Omental fat pad (tissue), 4 donors: ENCODE data around the gene PKNOX1. TPM values are rescaled to one million over a fixed set of nuclear protein-coding genes. Genes with fewer than 3 reads are reported as not detected.

ENCODE experiments used
- ATAC-seq: fragments of 150-250 bp; one replicate; pipeline ENCODE4 v1.9.1; 2016; ENCODE audit warnings: mild to moderate bottlenecking, moderate library complexity; ENCODE audit not compliant: low FRiP score
- DNase-seq: peaks from one replicate; pipeline ENCODE4 v3.0.0-alpha.2; 2019; ENCODE audit warnings: low spot score
- CTCF ChIP-seq, 3 donors: fragments of 450-650 bp; IDR thresholded peaks; one replicate each; pipeline ENCODE4 v1.5.1; 2016 to 2017; ENCODE audit warnings: antibody characterized with exemption in 3 of 3, mild to moderate bottlenecking in 3 of 3, moderate library complexity in 2 of 3
- total RNA-seq, 4 donors: library from RNA; depleted of rRNA; stranded (reverse); fragments of >200 nt; gene quantifications; one replicate each; pipeline ENCODE4 v1.1.0, GENCODE V29; 2016

Gene PKNOX1
- total RNA-seq, 4 donors from 2014 or later, result 9.2 to 27.7 (median 18.6) TPM

- ATAC-seq (no peak), DNase-seq (no peak)
- TF ChIP-seq CTCF (IDR thresholded peaks at IDR 0.05), result no peak
These were observed 6.2 kb downstream of the PKNOX1 start for GRCh38 chr21:42980312-42981213.

GRCh38 chr21:42981214-42981523 is 6.8 kb downstream of the PKNOX1 start:
- no peak for DNase-seq
- no peak for TF ChIP-seq CTCF (IDR thresholded peaks at IDR 0.05)
- ATAC-seq, result no peak

- DNase-seq, result no peak
These were observed 7.5 kb downstream of the PKNOX1 start for GRCh38 chr21:42981862-42982261.

GRCh38 chr21:42983103-42983502 is 8.7 kb downstream of the PKNOX1 start:
- no peak for DNase-seq
- no peak for ATAC-seq
- TF ChIP-seq CTCF (IDR thresholded peaks at IDR 0.05), result no peak

More at GRCh38 chr21:42981862-42982261, 7.5 kb downstream of the PKNOX1 start:
- no peak for TF ChIP-seq CTCF (IDR thresholded peaks at IDR 0.05)
- no peak for ATAC-seq

GRCh38 chr21:42983869-42984268 is 9.5 kb downstream of the PKNOX1 start:
- no peak for DNase-seq
- ATAC-seq, result no peak
- no peak for TF ChIP-seq CTCF (IDR thresholded peaks at IDR 0.05)

GRCh38 chr21:42986125-42986783 is 11.9 kb downstream of the PKNOX1 start:
- ATAC-seq (no peak), DNase-seq (no peak)
- TF ChIP-seq CTCF (IDR thresholded peaks at IDR 0.05), result no peak
